ENCODE measurements around the gene SEMA6C.
"Not testable (repeated sequence)": the region's sequence is repeated elsewhere in the genome, so short reads cannot be mapped to it uniquely, and the experiment has no call there.

SEMA6C gene

GRCh38 chr1:151128800-151129199 lies 17.6 kb downstream of the SEMA6C start:
- no peak for DNase-seq

- no peak for DNase-seq
Measured at GRCh38 chr1:151124763-151125403, 21.5 kb downstream of the SEMA6C start.

GRCh38 chr1:151113877-151114276 lies 32.6 kb downstream of the SEMA6C start:
- DNase-seq, result no peak

GRCh38 chr1:151108331-151108730 lies 38.1 kb downstream of the SEMA6C start:
- no peak for DNase-seq

- DNase-seq, result no peak
Measured at GRCh38 chr1:151106894-151107293, 39.5 kb downstream of the SEMA6C start.

- no peak for DNase-seq
Measured at GRCh38 chr1:151104630-151105029, 41.8 kb downstream of the SEMA6C start.

GRCh38 chr1:151098126-151098525 lies 48.3 kb downstream of the SEMA6C start:
- no peak for DNase-seq

GRCh38 chr1:151097426-151097825 lies 49.0 kb downstream of the SEMA6C start:
- DNase-seq, result not testable (repeated sequence)

GRCh38 chr1:151085953-151086559 lies 60.4 kb downstream of the SEMA6C start:
- no peak for DNase-seq

Measured in AML-193 (cell line).